ENCODE data around the gene TNP1.

TNP1 gene

GRCh38 chr2:216859944-216860343 lies at the start of gene TNP1:
Gene TNP1, minus strand, starts transcription at chr2:216860064. Its CDS starts 30 bp downstream, at chr2:216860034.
- no peak for DNase-seq

- no peak for DNase-seq
Measured at GRCh38 chr2:216908300-216908699, 48.4 kb upstream of the TNP1 start.

- DNase-seq, result no peak
Measured at GRCh38 chr2:216905649-216906329, 45.9 kb upstream of the TNP1 start.

GRCh38 chr2:216904974-216905373 lies 45.1 kb upstream of the TNP1 start:
- peak; percentile 28 for DNase-seq

GRCh38 chr2:216904554-216904953 lies 44.7 kb upstream of the TNP1 start:
- no peak for DNase-seq

- DNase-seq, result no peak
Measured at GRCh38 chr2:216903470-216903869, 43.6 kb upstream of the TNP1 start.

- no peak for DNase-seq
Measured at GRCh38 chr2:216901273-216901672, 41.4 kb upstream of the TNP1 start.

- DNase-seq, result no peak
Measured at GRCh38 chr2:216900406-216900805, 40.5 kb upstream of the TNP1 start.

GRCh38 chr2:216897561-216898203 lies 37.8 kb upstream of the TNP1 start:
- DNase-seq, result no peak

- DNase-seq, result no peak
Measured at GRCh38 chr2:216890138-216890537, 30.3 kb upstream of the TNP1 start.

GRCh38 chr2:216888887-216889622 lies 29.2 kb upstream of the TNP1 start:
- DNase-seq, result no peak

- DNase-seq, result no peak
Measured at GRCh38 chr2:216888081-216888480, 28.2 kb upstream of the TNP1 start.

GRCh38 chr2:216887138-216887537 lies 27.3 kb upstream of the TNP1 start:
- no peak for DNase-seq

GRCh38 chr2:216885117-216885553 lies 25.3 kb upstream of the TNP1 start:
- no peak for DNase-seq

GRCh38 chr2:216884347-216884746 lies 24.5 kb upstream of the TNP1 start:
- no peak for DNase-seq

GRCh38 chr2:216882876-216883275 lies 23.0 kb upstream of the TNP1 start:
- DNase-seq, result no peak

GRCh38 chr2:216881411-216881810 lies 21.5 kb upstream of the TNP1 start:
- no peak for DNase-seq

- DNase-seq, result no peak
Measured at GRCh38 chr2:216880509-216881184, 20.8 kb upstream of the TNP1 start.

GRCh38 chr2:216879727-216880508 lies 20.1 kb upstream of the TNP1 start:
- DNase-seq, result no peak

GRCh38 chr2:216878072-216878471 lies 18.2 kb upstream of the TNP1 start:
- DNase-seq, result no peak

GRCh38 chr2:216877085-216877484 lies 17.2 kb upstream of the TNP1 start:
- DNase-seq, result no peak

- DNase-seq, result no peak
Measured at GRCh38 chr2:216875862-216876261, 16.0 kb upstream of the TNP1 start.

GRCh38 chr2:216873573-216873972 lies 13.7 kb upstream of the TNP1 start:
- no peak for DNase-seq
